IPS DF 6.9 (cell line): ENCODE results near the gene ULK3.

Experiments
- DNase-seq: peaks from one replicate; pipeline ENCODE4 v3.0.0-alpha.2; 2013; ENCODE audit warnings: low read depth, low spot score
- H3K27ac ChIP-seq: one replicate; pipeline ENCODE4 v1.5.1; 2013; ENCODE audit warnings: low read length, control low read depth
- H3K27me3 ChIP-seq: 2 replicates; pipeline ENCODE4 v1.6.1; 2013; ENCODE audit warnings: mild to moderate bottlenecking, low read length; ENCODE audit not compliant: control insufficient read depth, insufficient read depth
- H3K36me3 ChIP-seq: 2 replicates; pipeline ENCODE4 v1.6.1; 2013; ENCODE audit warnings: low read length; ENCODE audit not compliant: control insufficient read depth, insufficient read depth
- H3K4me1 ChIP-seq: 2 replicates; pipeline ENCODE4 v1.6.1; 2013; ENCODE audit warnings: low read length; ENCODE audit not compliant: control insufficient read depth, insufficient read depth
- H3K4me3 ChIP-seq: 2 replicates; pipeline ENCODE4 v1.5.1; 2013; ENCODE audit warnings: mild to moderate bottlenecking, low read length
- H3K9me3 ChIP-seq: 2 replicates; pipeline ENCODE4 v1.6.1; 2013; ENCODE audit warnings: low read length, inconsistent platforms; ENCODE audit not compliant: control insufficient read depth, insufficient read depth
- WGBS: extraction: QIAGEN DNeasy Blood & Tissue Kit; methylation state at CpG from one replicate; pipeline ENCODE4 v1.1.7; 2013; ENCODE audit warnings: mixed read lengths, missing lambda C conversion rate; ENCODE audit not compliant: insufficient read length, insufficient coverage; 5-methylcytosine and 5-hydroxymethylcytosine counted together

Gene ULK3

GRCh38 chr15:74786551-74787165 lies 56.3 kb downstream of the ULK3 start:
- no CpG with 5 or more reads among the region's 7 CpGs for WGBS
- no peak for DNase-seq
- H3K4me1 ChIP-seq: peaks cover 9% of the 10 kb centered on the region; the same call in 1 of the 2 replicates
- H3K4me3 ChIP-seq: no peak overlapping the region
- H3K27ac ChIP-seq: no peak overlapping the region
- no peaks in the 10 kb centered on the region for H3K36me3 ChIP-seq
- no peaks in the 10 kb centered on the region for H3K27me3 ChIP-seq
- no peaks in the 10 kb centered on the region for H3K9me3 ChIP-seq
